GM21526 (cell line): Measurements from ENCODE around the gene FRA10AC1.
A peak's percentile ranks its signal among the peaks of the same experiment; 100 is the strongest.

ENCODE experiments used
- ATAC-seq: cut with Tn5 transposase; IDR thresholded peaks from one replicate; pipeline ENCODE4 v1.9.1; 2021; ENCODE audit warnings: moderate library complexity; ENCODE audit not compliant: unreplicated experiment, low FRiP score

The FRA10AC1 gene

GRCh38 chr10:93639791-93640190 is 62.6 kb downstream of the FRA10AC1 start:
- no peak for ATAC-seq

GRCh38 chr10:93630625-93631557 is 71.5 kb downstream of the FRA10AC1 start:
- ATAC-seq, result no peak

- no peak for ATAC-seq
Measured at GRCh38 chr10:93629647-93630305, 72.6 kb downstream of the FRA10AC1 start.

GRCh38 chr10:93628858-93629257 is 73.5 kb downstream of the FRA10AC1 start:
- ATAC-seq, result no peak

GRCh38 chr10:93622942-93623341 is 79.5 kb downstream of the FRA10AC1 start:
- peak; percentile 72 for ATAC-seq

- no peak for ATAC-seq
Measured at GRCh38 chr10:93620925-93621324, 81.5 kb downstream of the FRA10AC1 start.
